CD14-positive monocyte (primary cell): Measurements from ENCODE around the gene DRAM1. TPM values are rescaled to one million over a fixed set of nuclear protein-coding genes. Genes with fewer than 3 reads are reported as not detected.

Experiments used
- DNase-seq, 3 donors: peaks; one replicate each; pipeline ENCODE4 v3.0.0-alpha.2; 2011 to 2022
- H2AFZ ChIP-seq: 2 replicates; pipeline ENCODE4 v1.6.0; 2012; ENCODE audit warnings: mild to moderate bottlenecking, low read depth, low read length, inconsistent platforms; ENCODE audit not compliant: insufficient read depth, poor library complexity, severe bottlenecking
- H3K27ac ChIP-seq, 2 donors: 1 replicate in 1 of 2; 2 replicates in 1 of 2; pipeline ENCODE4 v1.5.1; 2012 to 2013; ENCODE audit warnings: low read length in 2 of 2, control low read depth in 1 of 2, inconsistent platforms in 1 of 2, low read depth in 1 of 2, mild to moderate bottlenecking in 1 of 2
- H3K27me3 ChIP-seq, 2 donors: one replicate each; pipeline versions ENCODE4 v1.6.0 to v1.6.1; 2011 to 2013; ENCODE audit warnings: low read length in 2 of 2; ENCODE audit not compliant: control insufficient read depth in 2 of 2, insufficient read depth in 2 of 2
- H3K36me3 ChIP-seq, 2 donors: replicated peaks in 1 of 2; 1 replicate in 1 of 2; 2 replicates in 1 of 2; pipeline versions ENCODE4 v1.5.1 to v1.6.1; 2012 to 2013; ENCODE audit warnings: low read length in 2 of 2, control low read depth in 1 of 2, inconsistent platforms in 1 of 2, mild to moderate bottlenecking in 1 of 2; ENCODE audit not compliant: insufficient read depth in 2 of 2, control insufficient read depth in 1 of 2
- H3K4me1 ChIP-seq, 2 donors: 1 replicate in 1 of 2; 2 replicates in 1 of 2; pipeline versions ENCODE4 v1.5.1 to v1.6.1; 2012 to 2013; ENCODE audit warnings: low read length in 2 of 2, control low read depth in 1 of 2, inconsistent platforms in 1 of 2, mild to moderate bottlenecking in 1 of 2, moderate library complexity in 1 of 2; ENCODE audit not compliant: insufficient read depth in 2 of 2, control insufficient read depth in 1 of 2
- H3K4me2 ChIP-seq: replicated peaks from 2 replicates; pipeline ENCODE3; 2012; ENCODE audit warnings: low read length, moderate library complexity, mild to moderate bottlenecking; ENCODE audit not compliant: poor library complexity, severe bottlenecking; ENCODE audit errors: extremely low read depth
- H3K4me3 ChIP-seq, 3 experiments: fragments of 200-600 bp in 1 of 3; sonication (generic) in 1 of 3; replicated peaks in 1 of 3; 1 replicate in 2 of 3; 2 replicates in 1 of 3; pipeline ENCODE4 v1.5.1; 2011 to 2013; ENCODE audit warnings: low read length in 3 of 3, mild to moderate bottlenecking in 3 of 3, control low read depth in 2 of 3, low read depth in 2 of 3, inconsistent platforms in 1 of 3, moderate library complexity in 1 of 3
- H3K79me2 ChIP-seq: 2 replicates; pipeline ENCODE4 v1.6.0; 2012; ENCODE audit warnings: mild to moderate bottlenecking, control low read depth, inconsistent platforms, low read length, moderate library complexity; ENCODE audit not compliant: insufficient read depth
- H3K9ac ChIP-seq: 2 replicates; pipeline ENCODE4 v1.6.0; 2017; ENCODE audit warnings: low read length, mild to moderate bottlenecking; ENCODE audit not compliant: insufficient read depth, poor library complexity, severe bottlenecking
- H3K9me3 ChIP-seq, 2 donors: replicated peaks in 1 of 2; 1 replicate in 1 of 2; 2 replicates in 1 of 2; pipeline versions ENCODE4 v1.5.1 to v1.6.1; 2012 to 2013; ENCODE audit warnings: low read length in 2 of 2, control low read depth in 1 of 2; ENCODE audit not compliant: control insufficient read depth in 1 of 2, insufficient read depth in 1 of 2
- H4K20me1 ChIP-seq: 2 replicates; pipeline ENCODE4 v1.6.0; 2012; ENCODE audit warnings: mild to moderate bottlenecking, low read length, control low read depth, moderate library complexity; ENCODE audit not compliant: insufficient read depth
- H3K27ac Mint-ChIP-seq, 7 donors: one replicate each; pipeline ENCODE4 v1.8.0; 2020; ENCODE audit warnings: mild to moderate bottlenecking in 7 of 7, mixed read lengths in 7 of 7, moderate library complexity in 6 of 7, inconsistent platforms in 2 of 7
- H3K27me3 Mint-ChIP-seq, 3 donors: one replicate each; pipeline ENCODE4 v1.8.0; 2021 to 2022; ENCODE audit warnings: low read depth in 3 of 3, mild to moderate bottlenecking in 3 of 3, mixed read lengths in 3 of 3, moderate library complexity in 3 of 3, inconsistent platforms in 1 of 3
- H3K36me3 Mint-ChIP-seq, 2 donors: one replicate each; pipeline ENCODE4 v1.8.0; 2020; ENCODE audit warnings: mixed read lengths in 2 of 2, inconsistent platforms in 1 of 2, mild to moderate bottlenecking in 1 of 2
- H3K4me1 Mint-ChIP-seq: one replicate; pipeline ENCODE4 v1.8.0; 2020; ENCODE audit warnings: mild to moderate bottlenecking, mixed read lengths
- H3K4me3 Mint-ChIP-seq, 2 donors: one replicate each; pipeline ENCODE4 v1.8.0; 2020; ENCODE audit warnings: mild to moderate bottlenecking in 2 of 2, mixed read lengths in 2 of 2, moderate library complexity in 1 of 2
- H3K9me3 Mint-ChIP-seq, 7 donors: one replicate each; pipeline ENCODE4 v1.8.0; 2020 to 2022; ENCODE audit warnings: mixed read lengths in 7 of 7, mild to moderate bottlenecking in 6 of 7, moderate library complexity in 6 of 7, inconsistent platforms in 2 of 7
- WGBS: methylation state at CpG from one replicate; pipeline ENCODE4 v1.1.5; 2013; ENCODE audit warnings: missing lambda C conversion rate; ENCODE audit not compliant: insufficient coverage; 5-methylcytosine and 5-hydroxymethylcytosine counted together
- intact Hi-C, 2 donors: fragments of 100-400 bp; cut with micrococcal nuclease; formaldehyde crosslinking; loops; one replicate each; pipeline versions ENCODE4 v1.15.0 to v1.15.1; 2023
- polyA plus RNA-seq, 3 donors: library from polyadenylated mRNA; depleted of rRNA in 1 of 3; unstranded in 2 of 3; stranded (reverse) in 1 of 3; fragments of 300-500 nt in 2 of 3; fragments of >200 nt in 1 of 3; fragmentation: Illumina TruSeq in 2 of 3; gene quantifications; 1 replicate in 2 of 3; 2 replicates in 1 of 3; pipeline ENCODE4 v1.2.3, GENCODE V29; 2012 to 2021
- TF ChIP-seq, protein P1 (sequence below): fragments of 200-600 bp; IDR thresholded peaks from one replicate; pipeline ENCODE4 v1.8.0; 2022; ENCODE audit warnings: antibody characterized with exemption, mild to moderate bottlenecking

DRAM1 gene
- polyA plus RNA-seq, 3 donors = 14.0 to 49.7 (median 43.0) TPM

GRCh38 chr12:101925361-101925760 lies 48.0 kb downstream of the DRAM1 start:
- peaks cover 19 to 25% of the 10 kb centered on the region in 2 donors for H3K36me3 Mint-ChIP-seq

DNA sequence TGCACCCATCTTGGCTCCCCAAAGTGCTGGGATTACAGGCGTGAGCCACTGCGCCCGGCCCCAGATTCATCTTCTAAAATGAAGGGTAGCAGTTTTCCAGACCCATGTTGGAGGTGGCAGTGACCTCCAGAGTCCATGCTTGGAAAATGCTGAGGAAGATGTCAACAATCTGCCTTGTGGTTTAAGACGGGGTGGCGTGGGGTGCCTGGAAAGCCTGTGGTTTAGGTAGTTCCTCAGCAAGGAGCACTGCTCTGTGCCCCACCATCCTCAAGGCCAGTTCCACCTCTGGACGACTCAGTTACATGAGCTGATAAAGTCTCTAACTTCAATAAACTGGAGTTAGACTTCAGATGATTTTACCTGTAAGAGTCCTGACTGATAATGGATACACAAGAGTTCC lies 48.6 kb downstream of the DRAM1 start:
- peaks cover 40% of the 10 kb centered on the region for H3K4me1 Mint-ChIP-seq
- peaks cover 34 to 46% of the 10 kb centered on the region in 2 donors for H3K4me1 ChIP-seq
- peak overlapping the region; percentile 20 for H3K4me2 ChIP-seq
- peaks cover 7 to 12% of the 10 kb centered on the region in 2 donors for H3K9me3 ChIP-seq
- 66% methylated on average over 4 of the region's 6 CpGs for WGBS
- no peaks in the 10 kb centered on the region for H3K79me2 ChIP-seq
- H3K9ac ChIP-seq = no peak overlapping the region
- peaks cover 19 to 25% of the 10 kb centered on the region in 2 donors for H3K36me3 Mint-ChIP-seq
- no peak overlapping the region for H3K4me3 ChIP-seq
- peak overlapping the region in 1 of 2 donors; percentile 34 for H3K4me3 Mint-ChIP-seq
- no peaks in the 10 kb centered on the region for H4K20me1 ChIP-seq
- TF ChIP-seq, protein P1, sequence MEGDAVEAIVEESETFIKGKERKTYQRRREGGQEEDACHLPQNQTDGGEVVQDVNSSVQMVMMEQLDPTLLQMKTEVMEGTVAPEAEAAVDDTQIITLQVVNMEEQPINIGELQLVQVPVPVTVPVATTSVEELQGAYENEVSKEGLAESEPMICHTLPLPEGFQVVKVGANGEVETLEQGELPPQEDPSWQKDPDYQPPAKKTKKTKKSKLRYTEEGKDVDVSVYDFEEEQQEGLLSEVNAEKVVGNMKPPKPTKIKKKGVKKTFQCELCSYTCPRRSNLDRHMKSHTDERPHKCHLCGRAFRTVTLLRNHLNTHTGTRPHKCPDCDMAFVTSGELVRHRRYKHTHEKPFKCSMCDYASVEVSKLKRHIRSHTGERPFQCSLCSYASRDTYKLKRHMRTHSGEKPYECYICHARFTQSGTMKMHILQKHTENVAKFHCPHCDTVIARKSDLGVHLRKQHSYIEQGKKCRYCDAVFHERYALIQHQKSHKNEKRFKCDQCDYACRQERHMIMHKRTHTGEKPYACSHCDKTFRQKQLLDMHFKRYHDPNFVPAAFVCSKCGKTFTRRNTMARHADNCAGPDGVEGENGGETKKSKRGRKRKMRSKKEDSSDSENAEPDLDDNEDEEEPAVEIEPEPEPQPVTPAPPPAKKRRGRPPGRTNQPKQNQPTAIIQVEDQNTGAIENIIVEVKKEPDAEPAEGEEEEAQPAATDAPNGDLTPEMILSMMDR = no peak
- peaks cover 0 to 2% (median 0%) of the 10 kb centered on the region in 3 donors for H3K27me3 Mint-ChIP-seq
- intact Hi-C loops = no loop called here
- H3K27ac ChIP-seq = peak overlapping the region; percentile 38 to 69
- peaks cover 8 to 23% of the 10 kb centered on the region in 2 donors for H3K36me3 ChIP-seq
- H3K9me3 Mint-ChIP-seq = peaks cover 8 to 16% (median 13%) of the 10 kb centered on the region in 7 donors
- H3K27me3 ChIP-seq = no peaks in the 10 kb centered on the region
- DNase-seq = peak; percentile 14 to 51 (median 19)
- no peak overlapping the region for H2AFZ ChIP-seq
- H3K27ac Mint-ChIP-seq = peak overlapping the region; percentile 33 to 92 (median 87)

More at GRCh38 chr12:101925361-101925760, 48.0 kb downstream of the DRAM1 start:
- no peak overlapping the region for H2AFZ ChIP-seq
- peaks cover 0 to 2% (median 0%) of the 10 kb centered on the region in 3 donors for H3K27me3 Mint-ChIP-seq
- peaks cover 10 to 25% of the 10 kb centered on the region in 2 donors for H3K36me3 ChIP-seq
- peak overlapping the region; percentile 20 for H3K4me2 ChIP-seq
- H3K9ac ChIP-seq = no peak overlapping the region
- peak overlapping the region in 1 of 2 donors; percentile 34 for H3K4me3 Mint-ChIP-seq
- DNase-seq = peak; percentile 76 to 91 (median 78)
- TF ChIP-seq, protein P1 = no peak
- H3K9me3 Mint-ChIP-seq = peaks cover 8 to 16% (median 13%) of the 10 kb centered on the region in 7 donors
- intact Hi-C loops = no loop called here
- H3K9me3 ChIP-seq = peaks cover 7 to 12% of the 10 kb centered on the region in 2 donors
- WGBS = 10% methylated on average over 3 of the region's 4 CpGs
- no peaks in the 10 kb centered on the region for H3K27me3 ChIP-seq
- H3K4me1 ChIP-seq = peaks cover 34 to 46% of the 10 kb centered on the region in 2 donors
- no peak overlapping the region for H3K4me3 ChIP-seq
- H4K20me1 ChIP-seq = no peaks in the 10 kb centered on the region
- no peaks in the 10 kb centered on the region for H3K79me2 ChIP-seq
- peak overlapping the region; percentile 14 to 69 for H3K27ac ChIP-seq
- peak overlapping the region; percentile 33 to 92 (median 88) for H3K27ac Mint-ChIP-seq
- peaks cover 40% of the 10 kb centered on the region for H3K4me1 Mint-ChIP-seq
